Mesodermal cell (in vitro differentiated cells): Measurements from ENCODE around the gene PCBD1.

Experiments used
- H3K27ac ChIP-seq: 2 replicates; pipeline ENCODE4 v1.7.0; 2013; ENCODE audit warnings: mild to moderate bottlenecking, low read depth, low read length, moderate library complexity; ENCODE audit not compliant: severe bottlenecking
- H3K36me3 ChIP-seq: 2 replicates; pipeline ENCODE4 v1.7.1; 2013; ENCODE audit warnings: mild to moderate bottlenecking, low read length, moderate library complexity; ENCODE audit not compliant: control insufficient read depth, insufficient read depth
- H3K4me1 ChIP-seq: one replicate; pipeline ENCODE4 v1.7.1; 2013; ENCODE audit warnings: mild to moderate bottlenecking, low read length; ENCODE audit not compliant: insufficient read depth, control insufficient read depth, poor library complexity, severe bottlenecking
- H3K4me3 ChIP-seq: 2 replicates; pipeline ENCODE4 v1.7.0; 2013; ENCODE audit warnings: low read length, control low read depth, mild to moderate bottlenecking; ENCODE audit not compliant: insufficient read depth, poor library complexity, severe bottlenecking; ENCODE audit errors: extremely low read depth
- H3K9me3 ChIP-seq: 2 replicates; pipeline ENCODE4 v1.7.1; 2013; ENCODE audit warnings: mild to moderate bottlenecking, low read length, moderate library complexity; ENCODE audit not compliant: control insufficient read depth
- WGBS, 2 experiments: methylation state at CpG; one replicate each; pipeline ENCODE4 v1.1.5; 2013; ENCODE audit warnings: missing lambda C conversion rate in 2 of 2; ENCODE audit not compliant: insufficient coverage in 2 of 2; 5-methylcytosine and 5-hydroxymethylcytosine counted together

PCBD1 gene

DNA sequence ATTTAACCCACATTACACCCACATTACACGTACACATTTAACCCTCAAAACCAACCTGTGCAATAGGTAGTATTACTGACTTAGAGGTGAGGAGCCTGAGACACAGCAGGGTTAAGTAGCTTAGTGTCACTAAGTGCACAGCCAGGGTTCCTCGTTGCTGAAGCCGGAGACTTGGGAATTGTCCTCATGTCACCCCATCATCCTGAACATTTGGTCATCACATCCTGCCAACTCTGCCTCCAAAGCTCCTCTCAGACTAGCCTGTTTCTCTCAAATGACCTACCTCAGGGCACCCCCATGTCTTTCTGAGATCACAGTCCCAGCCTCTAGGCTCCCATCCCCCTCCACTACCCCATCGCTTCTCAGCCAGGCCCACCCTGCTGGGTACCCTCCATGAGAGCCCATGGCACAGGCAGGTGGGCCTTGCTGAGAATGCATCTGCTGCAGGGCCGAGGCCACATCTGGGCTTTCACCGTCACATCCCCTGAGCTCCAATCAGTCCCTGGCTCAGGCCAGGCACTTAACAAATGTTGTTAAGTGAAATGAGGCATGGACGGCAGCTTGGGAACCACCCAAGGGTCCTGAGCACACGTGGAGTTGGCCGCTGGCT, 21.1 kb upstream of the PCBD1 start:
- no peaks in the 10 kb centered on the region for H3K36me3 ChIP-seq
- H3K27ac ChIP-seq, result no peak overlapping the region
- H3K9me3 ChIP-seq, result no peaks in the 10 kb centered on the region
- H3K4me1 ChIP-seq, result no peaks in the 10 kb centered on the region
- no peak overlapping the region for H3K4me3 ChIP-seq
- WGBS, 2 experiments, result 92 to 93% methylated on average over 7 to 9 of the region's 9 CpGs

DNA sequence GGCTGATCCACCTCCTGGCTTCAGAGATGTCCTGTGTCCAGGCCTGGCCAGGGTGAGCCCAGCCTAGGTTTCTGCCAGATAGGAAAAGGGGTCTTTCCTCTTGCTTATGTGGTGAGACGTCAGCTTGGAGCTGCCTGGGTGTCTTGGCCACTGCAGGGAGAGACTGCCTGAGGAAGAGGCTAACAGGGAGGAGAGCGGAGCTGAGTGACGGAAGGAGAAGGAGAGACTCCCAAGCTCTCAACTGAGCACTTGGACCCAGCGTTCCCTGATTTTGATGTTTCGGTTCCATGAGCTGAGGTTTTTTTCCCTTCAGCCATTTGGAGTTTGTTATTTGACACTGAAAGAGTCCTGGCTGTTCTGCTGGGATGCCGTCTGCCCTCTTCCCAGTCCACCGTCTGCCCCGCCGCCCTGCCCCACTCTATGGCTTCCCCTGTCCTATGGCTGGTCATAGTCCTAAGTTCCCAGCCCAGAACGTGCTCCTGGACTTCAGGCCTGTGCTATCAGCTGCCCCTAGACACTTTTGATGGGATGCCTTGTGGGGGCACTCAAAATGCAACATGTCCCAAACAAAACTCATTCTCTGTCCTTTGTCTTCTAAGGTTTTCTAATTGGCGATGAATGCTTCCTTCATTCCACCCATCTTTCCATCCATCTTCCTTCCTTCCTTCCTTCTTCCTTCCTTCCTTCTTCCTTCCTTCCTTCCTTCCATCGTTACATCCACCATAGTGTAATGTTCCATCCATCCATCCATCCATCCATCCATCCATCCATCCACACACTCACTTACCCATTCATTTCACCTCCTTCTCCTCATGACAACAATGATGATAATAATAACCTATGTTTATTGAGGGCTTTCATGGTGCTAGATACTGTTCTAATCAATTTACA, 20.3 kb upstream of the PCBD1 start:
- no peak overlapping the region for H3K27ac ChIP-seq
- 87 to 89% methylated on average over 11 of the region's 12 CpGs for WGBS, 2 experiments

DNA sequence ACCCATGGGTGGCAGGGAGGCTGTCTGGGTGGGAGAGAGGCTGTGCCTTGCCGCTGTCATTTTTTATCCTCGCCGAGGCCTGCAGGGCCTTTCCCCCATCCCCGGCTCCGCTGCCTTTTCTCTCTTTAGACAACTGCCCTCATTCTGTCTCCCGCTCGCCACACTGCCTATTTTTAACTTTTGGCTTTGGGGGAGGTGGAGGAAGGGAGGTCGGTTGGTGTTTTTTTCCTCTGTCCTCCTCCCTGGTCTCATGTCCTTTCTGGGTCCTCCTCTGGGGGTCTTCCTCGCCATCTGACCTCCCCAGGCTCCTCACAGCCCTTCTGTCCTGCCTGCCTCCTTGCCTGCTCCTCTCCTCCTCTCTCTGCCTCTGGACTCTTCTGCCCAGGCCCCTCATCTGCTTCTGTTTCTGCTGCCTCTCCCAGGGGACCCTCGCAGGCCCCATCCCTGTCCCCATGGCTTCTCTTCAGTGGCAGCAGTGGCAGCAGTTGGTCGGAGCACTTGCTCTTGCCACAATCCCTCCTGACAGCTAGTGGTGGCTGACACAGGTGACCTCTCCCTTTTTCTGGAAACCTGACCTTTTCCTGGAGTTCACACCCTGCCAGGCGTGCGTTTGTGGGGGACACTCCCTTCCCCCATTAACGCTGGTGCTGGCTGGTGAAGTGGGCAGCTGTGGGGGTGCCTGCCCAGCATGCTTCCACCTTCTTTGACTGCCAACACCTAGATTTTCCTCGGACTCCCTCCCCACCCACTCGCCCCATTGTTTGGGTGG, 19.5 kb upstream of the PCBD1 start:
- 86 to 92% methylated on average over 4 to 7 of the region's 16 CpGs for WGBS, 2 experiments
- no peaks in the 10 kb centered on the region for H3K9me3 ChIP-seq
- H3K4me3 ChIP-seq, result no peak overlapping the region
- no peak overlapping the region for H3K27ac ChIP-seq
- H3K4me1 ChIP-seq, result no peaks in the 10 kb centered on the region
- no peaks in the 10 kb centered on the region for H3K36me3 ChIP-seq

More for the DNA sequence above, 20.3 kb upstream of the PCBD1 start:
- Histone ChIP-seq H3K9me3 (no peaks in the 10 kb centered on the region), H3K4me1 (no peaks in the 10 kb centered on the region), H3K36me3 (no peaks in the 10 kb centered on the region), H3K4me3 (no peak overlapping the region)

DNA sequence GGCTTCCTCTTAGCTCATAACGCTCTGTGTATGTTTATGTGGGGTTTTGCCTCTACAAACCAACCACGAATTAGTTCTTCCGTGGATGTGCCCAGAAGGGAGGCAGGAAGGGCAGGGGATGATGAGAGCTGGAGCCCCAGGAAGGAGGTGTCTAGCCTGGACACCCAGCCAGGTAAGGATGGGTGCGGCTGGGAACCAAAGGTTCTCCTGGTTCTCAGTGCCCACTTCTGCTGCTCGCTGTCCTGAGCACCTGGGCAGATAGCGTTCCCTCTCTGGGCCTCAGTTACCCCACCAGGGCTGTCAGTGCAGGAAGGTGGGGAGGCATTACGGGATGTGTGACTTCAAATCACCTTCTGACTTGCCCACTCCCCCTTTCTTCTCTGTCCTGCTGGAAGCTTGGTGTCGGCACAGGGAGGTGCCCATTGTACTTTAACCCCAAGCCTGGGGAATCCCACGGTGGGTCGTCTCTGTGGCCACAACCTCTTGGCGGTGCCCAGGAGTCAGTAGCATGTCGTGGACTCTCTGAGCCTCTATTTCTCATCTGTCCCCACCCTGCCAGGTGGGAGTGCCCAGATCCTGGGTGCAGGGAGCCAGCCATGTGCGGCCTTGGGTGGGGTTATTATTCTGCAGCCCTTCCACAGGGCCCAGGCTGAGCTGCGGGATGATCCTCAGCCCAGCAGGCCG, 18.7 kb upstream of the PCBD1 start:
- H3K4me1 ChIP-seq, result no peaks in the 10 kb centered on the region
- H3K9me3 ChIP-seq, result no peaks in the 10 kb centered on the region
- no peaks in the 10 kb centered on the region for H3K36me3 ChIP-seq
- WGBS, 2 experiments, result 93 to 96% methylated on average over 11 to 13 of the region's 15 CpGs
- no peak overlapping the region for H3K27ac ChIP-seq
- no peak overlapping the region for H3K4me3 ChIP-seq

DNA sequence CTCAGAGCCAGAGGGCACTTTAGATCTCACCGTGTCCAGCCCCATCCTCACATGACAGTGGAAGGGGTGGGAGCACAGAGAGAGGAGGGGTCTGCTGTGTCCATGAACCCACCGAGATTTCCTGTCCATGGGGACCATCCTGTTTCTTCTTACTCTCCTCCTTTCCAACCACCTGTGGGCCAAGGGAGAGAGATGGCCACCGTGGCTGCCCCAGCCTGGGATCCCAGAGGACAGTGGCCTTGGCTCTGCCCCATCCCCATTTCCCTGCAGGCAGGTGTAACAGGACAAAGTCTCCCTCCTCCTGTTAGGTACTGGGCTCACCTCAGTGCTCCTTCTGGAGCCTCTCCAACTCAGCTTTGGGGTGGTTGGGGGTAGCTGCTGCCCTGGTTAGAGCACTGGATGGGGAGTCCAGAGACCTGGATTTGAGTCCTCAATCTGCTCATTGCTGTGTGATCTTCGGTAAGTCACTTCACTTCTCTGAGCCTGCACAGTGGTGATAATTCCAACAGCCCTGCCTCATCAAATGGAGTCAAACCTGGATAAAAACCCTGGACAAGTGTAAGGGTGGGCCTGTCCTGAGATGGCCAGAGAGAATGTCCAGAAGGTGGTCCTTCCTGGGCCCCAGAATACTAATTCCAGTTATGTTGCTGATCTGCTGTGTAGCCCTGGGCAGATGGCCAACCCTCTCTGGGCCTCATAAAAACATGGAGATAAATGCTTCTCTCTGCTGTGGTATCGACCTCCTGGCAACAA, 17.8 kb upstream of the PCBD1 start:
- WGBS, 2 experiments, result 94% methylated on average over 2 to 3 of the region's 5 CpGs
- H3K9me3 ChIP-seq, result no peaks in the 10 kb centered on the region
- no peaks in the 10 kb centered on the region for H3K4me1 ChIP-seq
- H3K36me3 ChIP-seq, result no peaks in the 10 kb centered on the region
- no peak overlapping the region for H3K4me3 ChIP-seq
- H3K27ac ChIP-seq, result no peak overlapping the region

DNA sequence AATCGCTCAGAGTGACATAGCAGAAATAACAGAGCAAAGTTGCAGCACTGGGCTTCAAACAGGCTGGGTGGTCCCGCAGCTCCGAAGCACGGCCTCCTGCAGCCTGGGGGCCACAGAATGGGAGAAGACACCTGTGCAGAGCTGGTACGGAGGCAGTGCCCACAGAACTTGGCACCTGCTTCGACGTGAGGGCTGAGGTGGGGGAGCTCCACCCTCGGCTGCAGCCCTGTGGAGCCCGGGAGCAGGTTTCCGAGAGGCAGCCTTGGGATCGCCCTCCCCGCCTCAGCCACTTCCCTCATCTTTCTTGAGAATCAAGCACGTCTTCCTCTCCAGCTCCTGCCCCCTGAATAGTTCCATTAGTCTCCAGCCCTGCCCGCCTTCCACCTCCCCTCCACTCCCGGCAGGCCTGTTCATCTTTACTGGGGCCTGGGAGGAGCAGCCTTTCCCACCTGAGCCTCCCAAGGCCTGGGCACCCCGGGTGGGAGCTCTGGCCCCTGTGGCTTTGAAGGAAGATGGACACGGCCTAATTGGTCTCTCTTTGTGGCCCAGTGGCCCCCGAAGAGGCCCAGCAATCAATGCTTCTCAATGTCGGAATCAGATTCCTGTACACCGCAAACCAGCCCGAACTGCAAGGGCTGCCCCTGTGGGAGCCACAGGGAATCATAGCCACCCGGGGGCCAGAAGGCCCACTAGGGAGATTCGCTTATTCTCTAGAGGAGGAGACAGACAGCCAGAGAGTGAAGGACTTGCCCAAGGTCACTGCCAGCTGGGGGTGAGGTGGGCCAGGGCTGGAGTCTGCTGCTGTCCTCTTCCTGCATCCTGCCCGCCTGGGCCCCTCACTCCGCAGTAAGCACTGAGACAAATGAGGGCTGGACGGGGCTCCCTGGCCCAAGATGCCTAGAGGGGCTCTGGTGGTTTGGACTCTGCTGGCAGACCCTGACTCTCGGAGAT, 17.0 kb upstream of the PCBD1 start:
- Histone ChIP-seq H3K36me3 (no peaks in the 10 kb centered on the region), H3K27ac (no peak overlapping the region), H3K4me1 (no peaks in the 10 kb centered on the region), H3K4me3 (no peak overlapping the region), H3K9me3 (no peaks in the 10 kb centered on the region)
- WGBS, 2 experiments, result 86 to 93% methylated on average over 26 to 27 of the region's 27 CpGs

DNA sequence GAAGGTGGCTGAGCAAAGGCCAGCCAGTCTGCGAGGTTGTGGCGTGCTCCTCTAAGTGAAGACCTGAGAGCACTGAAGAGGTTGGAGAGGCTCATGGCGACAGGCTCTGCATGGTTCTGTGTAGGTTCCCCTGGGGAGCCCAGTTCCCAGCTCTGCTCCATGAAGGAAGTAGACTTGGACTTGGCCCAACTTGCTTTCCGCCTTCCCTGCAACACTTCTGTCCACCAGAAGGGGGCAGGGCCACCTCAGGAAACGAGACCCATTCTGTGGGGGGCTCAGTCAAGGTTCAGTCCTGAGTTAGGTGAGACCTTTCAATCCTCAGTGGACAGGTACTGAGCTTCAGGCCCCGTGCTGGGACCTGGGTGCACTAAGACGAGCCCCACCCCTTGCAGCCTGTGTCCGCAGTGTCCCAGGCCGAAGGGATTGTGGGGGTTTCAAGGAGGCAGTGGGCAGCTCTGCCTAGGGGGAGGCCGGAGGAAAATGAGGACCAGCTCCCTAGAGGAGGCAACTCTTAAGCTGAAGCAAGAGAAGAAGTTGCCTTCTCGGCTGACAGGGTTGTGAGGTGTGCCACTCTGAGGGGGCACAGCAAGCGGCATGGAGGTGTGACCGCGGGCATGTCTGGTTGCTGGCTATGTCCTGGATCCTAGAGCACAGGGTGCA, 15.0 kb upstream of the PCBD1 start:
- WGBS, 2 experiments, result 64% methylated on average over 12 to 14 of the region's 14 CpGs
- H3K9me3 ChIP-seq, result no peaks in the 10 kb centered on the region
- H3K36me3 ChIP-seq, result no peaks in the 10 kb centered on the region
- no peaks in the 10 kb centered on the region for H3K4me1 ChIP-seq
- H3K27ac ChIP-seq, result no peak overlapping the region
- H3K4me3 ChIP-seq, result no peak overlapping the region

DNA sequence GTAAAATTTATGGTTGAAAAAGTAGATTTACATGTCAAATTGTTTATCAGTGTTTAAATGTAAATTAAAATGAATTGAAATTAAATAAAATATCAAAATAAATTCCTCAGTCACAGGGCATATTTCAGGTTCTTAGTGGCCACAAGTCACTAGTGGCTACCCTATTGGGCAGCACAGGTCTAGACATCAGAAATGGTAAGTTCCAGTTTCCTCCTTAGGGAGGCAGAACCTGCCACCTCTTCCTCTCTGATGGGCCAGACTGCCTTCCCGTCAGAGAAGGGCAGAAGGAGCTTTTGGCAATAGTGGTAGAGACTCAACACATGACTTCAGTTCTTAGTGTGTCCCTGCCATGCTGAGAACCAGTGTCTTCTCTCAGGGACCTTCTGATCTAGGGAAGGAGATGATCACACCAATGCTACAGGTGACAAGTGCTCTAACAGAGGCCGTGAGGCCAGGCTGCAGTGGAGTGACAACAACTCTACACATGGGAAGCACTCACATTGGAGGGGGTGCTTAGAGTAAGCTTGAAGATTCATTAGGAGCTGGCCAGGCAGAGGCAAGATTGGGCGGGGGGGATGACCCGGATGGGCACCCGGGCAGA, 14.4 kb upstream of the PCBD1 start:
- Histone ChIP-seq H3K9me3 (no peaks in the 10 kb centered on the region), H3K4me3 (no peak overlapping the region), H3K27ac (no peak overlapping the region), H3K4me1 (no peaks in the 10 kb centered on the region), H3K36me3 (no peaks in the 10 kb centered on the region)
- WGBS, 2 experiments, result 93 to 100% methylated on average over 3 to 4 of the region's 5 CpGs
